WTC11 (cell line): Measurements from ENCODE around the gene SPATA2L. TPM values are rescaled to one million over a fixed set of nuclear protein-coding genes. Genes with fewer than 3 reads are reported as not detected.

Experiments used
- ARID4B ChIP-seq: sonication (generic); formaldehyde crosslinking; IDR thresholded peaks from 2 replicates; pipeline ENCODE4 v1.8.0; 2023; ENCODE audit warnings: missing genetic modification reagents, mild to moderate bottlenecking, borderline replicate concordance
- FOXK1 ChIP-seq: sonication (generic); formaldehyde crosslinking; IDR thresholded peaks from 2 replicates; pipeline ENCODE4 v1.8.0; 2022; ENCODE audit warnings: mild to moderate bottlenecking, moderate library complexity, missing genetic modification reagents
- FOXP1 ChIP-seq: sonication (generic); formaldehyde crosslinking; IDR thresholded peaks from 2 replicates; pipeline ENCODE4 v1.8.0; 2022; ENCODE audit warnings: missing genetic modification reagents, mild to moderate bottlenecking, moderate library complexity, borderline replicate concordance
- GTF2I ChIP-seq: fragments of 250-450 bp; sonication (Bioruptor Pico); conservative IDR thresholded peaks from 2 replicates; pipeline ENCODE4 v1.4.0; 2021; ENCODE audit warnings: mild to moderate bottlenecking
- JAZF1 ChIP-seq: fragments of 250-450 bp; sonication (Bioruptor Pico); IDR thresholded peaks from 2 replicates; pipeline ENCODE4 v1.9.0; 2021; ENCODE audit warnings: moderate library complexity, mild to moderate bottlenecking, inconsistent platforms
- NFYB ChIP-seq: sonication (generic); formaldehyde crosslinking; conservative IDR thresholded peaks from 2 replicates; pipeline ENCODE4 v1.8.0; 2022; ENCODE audit warnings: low read depth, missing genetic modification reagents
- PRRX2 ChIP-seq: fragments of 250-450 bp; sonication (Bioruptor Pico); IDR thresholded peaks from 2 replicates; pipeline ENCODE4 v1.8.0; 2021; ENCODE audit warnings: mild to moderate bottlenecking
- RELA ChIP-seq: sonication (generic); formaldehyde crosslinking; IDR thresholded peaks from 2 replicates; pipeline ENCODE4 v1.8.1; 2022; ENCODE audit warnings: missing genetic modification reagents, mild to moderate bottlenecking, borderline replicate concordance
- RORB ChIP-seq: fragments of 250-450 bp; sonication (Bioruptor Pico); IDR thresholded peaks from 2 replicates; pipeline ENCODE4 v1.9.0; 2021; ENCODE audit warnings: mild to moderate bottlenecking
- SMAD4 ChIP-seq: sonication (generic); formaldehyde crosslinking; IDR thresholded peaks from 2 replicates; pipeline ENCODE4 v1.8.0; 2022; ENCODE audit warnings: mild to moderate bottlenecking, missing genetic modification reagents
- SP1 ChIP-seq: sonication (generic); formaldehyde crosslinking; conservative IDR thresholded peaks from 2 replicates; pipeline ENCODE4 v1.8.1; 2022; ENCODE audit warnings: missing genetic modification reagents
- TEAD1 ChIP-seq: sonication (generic); formaldehyde crosslinking; IDR thresholded peaks from 2 replicates; pipeline ENCODE4 v1.8.0; 2022; ENCODE audit warnings: mild to moderate bottlenecking, missing genetic modification reagents
- TEAD4 ChIP-seq: sonication (generic); formaldehyde crosslinking; IDR thresholded peaks from 2 replicates; pipeline ENCODE4 v1.8.0; 2022; ENCODE audit warnings: mild to moderate bottlenecking, missing genetic modification reagents
- USF2 ChIP-seq: sonication (generic); formaldehyde crosslinking; IDR thresholded peaks from 2 replicates; pipeline ENCODE4 v1.8.1; 2023; ENCODE audit warnings: mild to moderate bottlenecking, missing genetic modification reagents, moderate library complexity
- ZNF138 ChIP-seq: sonication (generic); formaldehyde crosslinking; conservative IDR thresholded peaks from 2 replicates; pipeline ENCODE4 v1.8.1; 2022; ENCODE audit warnings: mild to moderate bottlenecking, moderate library complexity, missing genetic modification reagents
- ZNF219 ChIP-seq: sonication (generic); formaldehyde crosslinking; IDR thresholded peaks from 2 replicates; pipeline ENCODE4 v1.8.0; 2023; ENCODE audit warnings: missing genetic modification reagents, mild to moderate bottlenecking, borderline replicate concordance
- ZNF425 ChIP-seq: fragments of 250-450 bp; sonication (Bioruptor Pico); conservative IDR thresholded peaks from 2 replicates; pipeline ENCODE4 v1.9.0; 2021; ENCODE audit warnings: mild to moderate bottlenecking
- ZNF532 ChIP-seq: fragments of 250-450 bp; sonication (Bioruptor Pico); IDR thresholded peaks from 2 replicates; pipeline ENCODE4 v1.9.0; 2021; ENCODE audit warnings: mild to moderate bottlenecking, borderline replicate concordance
- total RNA-seq: library from RNA; stranded (reverse); gene quantifications from 3 replicates; pipeline ENCODE4 v1.2.3, GENCODE V29; 2021
- TF ChIP-seq, protein P1 (sequence below): sonication (generic); formaldehyde crosslinking; IDR thresholded peaks from 2 replicates; pipeline ENCODE4 v1.8.0; 2022; ENCODE audit warnings: mild to moderate bottlenecking, missing genetic modification reagents
- TF ChIP-seq, protein P2 (sequence below): sonication (generic); formaldehyde crosslinking; IDR thresholded peaks from 2 replicates; pipeline ENCODE4 v1.8.1; 2022; ENCODE audit warnings: low read depth, mild to moderate bottlenecking, moderate library complexity, missing genetic modification reagents, borderline replicate concordance
- TF ChIP-seq, protein P3 (sequence below): fragments of 250-450 bp; sonication (Bioruptor Pico); IDR thresholded peaks from 2 replicates; pipeline ENCODE4 v1.8.0; 2021; ENCODE audit warnings: mild to moderate bottlenecking

Gene SPATA2L
- total RNA-seq, 1 experiment from 2014 or later = 15.7 TPM

GRCh38 chr16:89657442-89658220 is 43.9 kb downstream of the SPATA2L start, which contains the start of the genes CHMP1A and SPATA33 (continued):
- peak; percentile 94 for TF ChIP-seq ARID4B (CRISPR knock-in tag)
- TF ChIP-seq ZNF532 = no peak
- TF ChIP-seq ZNF138 (CRISPR knock-in tag) = no peak
- no peak for TF ChIP-seq TEAD1
- no peak for TF ChIP-seq PRRX2 (CRISPR knock-in tag)
- TF ChIP-seq FOXP1 = peak; percentile 42; the same call in 1 of the 2 replicates
- TF ChIP-seq, protein P1, sequence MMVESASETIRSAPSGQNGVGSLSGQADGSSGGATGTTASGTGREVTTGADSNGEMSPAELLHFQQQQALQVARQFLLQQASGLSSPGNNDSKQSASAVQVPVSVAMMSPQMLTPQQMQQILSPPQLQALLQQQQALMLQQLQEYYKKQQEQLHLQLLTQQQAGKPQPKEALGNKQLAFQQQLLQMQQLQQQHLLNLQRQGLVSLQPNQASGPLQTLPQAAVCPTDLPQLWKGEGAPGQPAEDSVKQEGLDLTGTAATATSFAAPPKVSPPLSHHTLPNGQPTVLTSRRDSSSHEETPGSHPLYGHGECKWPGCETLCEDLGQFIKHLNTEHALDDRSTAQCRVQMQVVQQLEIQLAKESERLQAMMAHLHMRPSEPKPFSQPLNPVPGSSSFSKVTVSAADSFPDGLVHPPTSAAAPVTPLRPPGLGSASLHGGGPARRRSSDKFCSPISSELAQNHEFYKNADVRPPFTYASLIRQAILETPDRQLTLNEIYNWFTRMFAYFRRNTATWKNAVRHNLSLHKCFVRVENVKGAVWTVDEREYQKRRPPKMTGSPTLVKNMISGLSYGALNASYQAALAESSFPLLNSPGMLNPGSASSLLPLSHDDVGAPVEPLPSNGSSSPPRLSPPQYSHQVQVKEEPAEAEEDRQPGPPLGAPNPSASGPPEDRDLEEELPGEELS (CRISPR knock-in tag) = peak; percentile 74; the same call in 1 of the 2 replicates
- no peak for TF ChIP-seq USF2 (CRISPR knock-in tag)
- TF ChIP-seq SMAD4 = no peak; the same call in 1 of the 2 replicates
- TF ChIP-seq RELA (CRISPR knock-in tag) = no peak; the same call in 1 of the 2 replicates
- no peak for TF ChIP-seq GTF2I (CRISPR knock-in tag)
- peak; percentile 76 for TF ChIP-seq SP1 (CRISPR knock-in tag)
- TF ChIP-seq FOXK1 (CRISPR knock-in tag) = peak; percentile 66
- no peak for TF ChIP-seq RORB
- no peak for TF ChIP-seq ZNF425 (CRISPR knock-in tag)
- TF ChIP-seq, protein P2, sequence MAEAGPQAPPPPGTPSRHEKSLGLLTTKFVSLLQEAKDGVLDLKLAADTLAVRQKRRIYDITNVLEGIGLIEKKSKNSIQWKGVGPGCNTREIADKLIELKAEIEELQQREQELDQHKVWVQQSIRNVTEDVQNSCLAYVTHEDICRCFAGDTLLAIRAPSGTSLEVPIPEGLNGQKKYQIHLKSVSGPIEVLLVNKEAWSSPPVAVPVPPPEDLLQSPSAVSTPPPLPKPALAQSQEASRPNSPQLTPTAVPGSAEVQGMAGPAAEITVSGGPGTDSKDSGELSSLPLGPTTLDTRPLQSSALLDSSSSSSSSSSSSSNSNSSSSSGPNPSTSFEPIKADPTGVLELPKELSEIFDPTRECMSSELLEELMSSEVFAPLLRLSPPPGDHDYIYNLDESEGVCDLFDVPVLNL (CRISPR knock-in tag) = peak; percentile 34; the same call in 1 of the 2 replicates
- no peak for TF ChIP-seq ZNF219 (CRISPR knock-in tag)
- TF ChIP-seq, protein P3, sequence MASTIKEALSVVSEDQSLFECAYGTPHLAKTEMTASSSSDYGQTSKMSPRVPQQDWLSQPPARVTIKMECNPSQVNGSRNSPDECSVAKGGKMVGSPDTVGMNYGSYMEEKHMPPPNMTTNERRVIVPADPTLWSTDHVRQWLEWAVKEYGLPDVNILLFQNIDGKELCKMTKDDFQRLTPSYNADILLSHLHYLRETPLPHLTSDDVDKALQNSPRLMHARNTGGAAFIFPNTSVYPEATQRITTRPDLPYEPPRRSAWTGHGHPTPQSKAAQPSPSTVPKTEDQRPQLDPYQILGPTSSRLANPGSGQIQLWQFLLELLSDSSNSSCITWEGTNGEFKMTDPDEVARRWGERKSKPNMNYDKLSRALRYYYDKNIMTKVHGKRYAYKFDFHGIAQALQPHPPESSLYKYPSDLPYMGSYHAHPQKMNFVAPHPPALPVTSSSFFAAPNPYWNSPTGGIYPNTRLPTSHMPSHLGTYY (CRISPR knock-in tag) = no peak
- no peak for TF ChIP-seq NFYB (CRISPR knock-in tag)
- TF ChIP-seq TEAD4 (CRISPR knock-in tag) = no peak
- no peak for TF ChIP-seq JAZF1
